ENCODE measurements around the gene KRT16.

DNA sequence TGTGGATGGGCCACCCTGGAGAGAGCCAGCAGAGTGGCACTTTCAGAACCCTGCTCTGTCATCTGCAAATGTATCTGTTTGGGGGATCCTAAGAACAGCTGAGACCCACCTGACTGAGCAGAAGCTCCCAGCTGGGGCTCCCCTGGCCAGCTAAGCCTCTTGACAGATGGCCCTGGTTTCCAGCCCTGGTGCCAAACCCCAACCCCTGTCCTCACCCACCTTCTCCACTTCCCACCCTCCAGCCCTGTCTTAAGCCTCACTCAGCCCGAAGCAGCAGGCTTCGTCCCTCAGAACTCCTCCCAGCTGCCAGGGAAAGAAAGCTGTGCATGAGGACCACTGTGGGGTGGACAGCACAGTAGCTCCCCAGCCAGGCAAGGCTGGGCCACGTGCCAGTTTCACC, 37.2 kb downstream of the KRT16 start:
- TF ChIP-seq SUZ12 (IDR thresholded peaks at IDR 0.05; ENCODE audit: extremely low read depth, insufficient read depth, insufficient read length) (no peak), ZNF274 (IDR thresholded peaks at IDR 0.05; ENCODE audit: low read depth, low read length) (no peak), YY1 (IDR thresholded peaks at IDR 0.05; ENCODE audit: insufficient read depth, insufficient read length) (no peak)

All from NT2/D1 (cell line).